ENCODE results near the gene PTPN6.

The PTPN6 gene

DNA sequence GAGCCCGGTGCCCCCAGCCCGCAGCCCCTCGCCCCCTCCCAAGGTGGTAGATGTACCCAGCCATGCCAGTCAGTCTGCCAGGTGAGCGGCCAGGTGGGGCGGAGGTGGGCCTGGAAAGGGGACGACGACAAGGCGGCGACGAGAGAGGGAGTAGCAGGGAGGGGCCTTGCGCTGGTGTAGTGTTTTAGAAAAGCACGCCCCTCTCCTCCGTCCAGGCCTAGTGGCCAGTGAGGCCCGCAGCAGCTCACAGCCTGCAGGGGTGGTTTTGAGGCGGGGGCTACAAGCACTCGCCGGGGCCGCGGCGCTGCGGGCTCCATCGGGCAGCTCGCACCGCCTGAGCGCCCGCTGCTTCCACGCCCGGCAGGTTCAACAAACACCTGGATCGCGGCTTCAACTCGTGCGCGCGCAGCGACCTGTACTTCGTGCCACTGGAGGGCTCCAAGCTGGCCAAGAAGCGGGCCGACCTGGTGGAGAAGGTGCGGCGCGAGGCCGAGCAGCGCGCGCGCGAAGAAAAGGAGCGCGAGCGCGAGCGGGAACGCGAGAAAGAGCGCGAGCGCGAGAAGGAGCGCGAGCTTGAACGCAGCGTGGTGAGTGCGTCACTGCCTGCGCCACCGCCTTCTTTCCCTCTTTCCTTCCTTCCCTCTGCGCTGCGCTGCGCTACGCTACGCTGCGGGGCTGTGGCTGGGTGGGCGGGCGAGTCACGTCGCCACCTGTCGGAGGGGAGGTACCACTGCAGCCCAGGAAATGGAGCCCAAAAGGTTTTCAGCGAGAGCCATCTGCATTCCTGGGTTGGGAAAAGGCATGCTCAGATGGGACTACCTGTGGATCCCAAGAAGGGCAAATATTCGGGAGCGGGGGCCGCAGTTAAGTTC is 13.4 kb upstream of the PTPN6 start:
- DNase-seq: peak; percentile 96

GRCh38 chr12:6938353-6939190 is 12.6 kb upstream of the PTPN6 start:
- DNase-seq: no peak
- in situ Hi-C loops (cut with MboI; ENCODE audit: low pct_unique_long_range_greater_than_20kb, low sequenced_read_pairs): no loop called here

More for the DNA sequence above, 13.4 kb upstream of the PTPN6 start:
- in situ Hi-C loops (cut with MboI; ENCODE audit: low pct_unique_long_range_greater_than_20kb, low sequenced_read_pairs): no loop called here

- in situ Hi-C loops (cut with MboI; ENCODE audit: low pct_unique_long_range_greater_than_20kb, low sequenced_read_pairs): no loop called here
- DNase-seq: no peak
These were observed 12.0 kb upstream of the PTPN6 start for GRCh38 chr12:6939191-6939540.

DNA sequence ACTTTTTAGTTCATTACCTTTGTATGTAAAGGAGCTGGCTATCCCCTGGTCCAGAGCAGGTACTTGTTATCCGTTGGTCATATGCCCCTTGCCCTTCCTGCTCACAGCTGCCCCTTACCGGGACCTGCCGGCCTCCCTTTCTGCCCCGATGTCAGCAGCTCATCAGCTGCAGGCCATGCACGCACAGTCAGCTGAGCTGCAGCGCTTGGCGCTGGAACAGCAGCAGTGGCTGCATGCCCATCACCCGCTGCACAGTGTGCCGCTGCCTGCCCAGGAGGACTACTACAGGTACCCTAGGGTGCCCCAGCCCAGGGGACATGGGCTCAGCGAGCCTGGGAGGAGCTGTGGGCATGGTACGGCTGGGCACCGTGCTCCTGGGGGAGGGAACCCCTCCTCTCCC is 9.9 kb upstream of the PTPN6 start:
- in situ Hi-C loops (cut with MboI; ENCODE audit: low pct_unique_long_range_greater_than_20kb, low sequenced_read_pairs): no loop called here
- DNase-seq: no peak

DNA sequence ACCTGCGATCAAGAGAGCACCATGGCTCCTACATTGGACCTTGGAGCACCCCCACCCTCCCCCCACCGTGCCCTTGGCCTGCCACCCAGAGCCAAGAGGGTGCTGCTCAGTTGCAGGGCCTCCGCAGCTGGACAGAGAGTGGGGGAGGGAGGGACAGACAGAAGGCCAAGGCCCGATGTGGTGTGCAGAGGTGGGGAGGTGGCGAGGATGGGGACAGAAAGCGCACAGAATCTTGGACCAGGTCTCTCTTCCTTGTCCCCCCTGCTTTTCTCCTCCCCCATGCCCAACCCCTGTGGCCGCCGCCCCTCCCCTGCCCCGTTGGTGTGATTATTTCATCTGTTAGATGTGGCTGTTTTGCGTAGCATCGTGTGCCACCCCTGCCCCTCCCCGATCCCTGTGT is 9.4 kb upstream of the PTPN6 start:
- in situ Hi-C loops (cut with MboI; ENCODE audit: low pct_unique_long_range_greater_than_20kb, low sequenced_read_pairs): no loop called here
- no peak for DNase-seq

- no peak for DNase-seq
- in situ Hi-C loops (cut with MboI; ENCODE audit: low pct_unique_long_range_greater_than_20kb, low sequenced_read_pairs): no loop called here
These were observed 8.9 kb upstream of the PTPN6 start for GRCh38 chr12:6942331-6942665.

GRCh38 chr12:6943389-6943721 is 7.8 kb upstream of the PTPN6 start:
- in situ Hi-C loops (cut with MboI; ENCODE audit: low pct_unique_long_range_greater_than_20kb, low sequenced_read_pairs): no loop called here

GRCh38 chr12:6943722-6944380 is 7.3 kb upstream of the PTPN6 start, which contains the start of the genes C12orf57 and RNU7-1:
Gene C12orf57, plus strand, starts transcription at chr12:6944022. Its CDS starts 100 bp downstream, at chr12:6944122.
Gene RNU7-1, plus strand, starts transcription at chr12:6943816.
- in situ Hi-C loops (cut with MboI; ENCODE audit: low pct_unique_long_range_greater_than_20kb, low sequenced_read_pairs): no loop called here
- peak; percentile 96 for DNase-seq

More at GRCh38 chr12:6943389-6943721, 7.8 kb upstream of the PTPN6 start:
- no peak for DNase-seq

GRCh38 chr12:6944381-6945186 is 6.6 kb upstream of the PTPN6 start:
- in situ Hi-C loops (cut with MboI; ENCODE audit: low pct_unique_long_range_greater_than_20kb, low sequenced_read_pairs): no loop called here
- peak; percentile 94 for DNase-seq

GRCh38 chr12:6945613-6946012 is 5.5 kb upstream of the PTPN6 start:
- in situ Hi-C loops (cut with MboI; ENCODE audit: low pct_unique_long_range_greater_than_20kb, low sequenced_read_pairs): no loop called here
- no peak for DNase-seq

- in situ Hi-C loops (cut with MboI; ENCODE audit: low pct_unique_long_range_greater_than_20kb, low sequenced_read_pairs): no loop called here
- peak; percentile 80 for DNase-seq
These were observed 4.9 kb upstream of the PTPN6 start for GRCh38 chr12:6946033-6946919.

DNA sequence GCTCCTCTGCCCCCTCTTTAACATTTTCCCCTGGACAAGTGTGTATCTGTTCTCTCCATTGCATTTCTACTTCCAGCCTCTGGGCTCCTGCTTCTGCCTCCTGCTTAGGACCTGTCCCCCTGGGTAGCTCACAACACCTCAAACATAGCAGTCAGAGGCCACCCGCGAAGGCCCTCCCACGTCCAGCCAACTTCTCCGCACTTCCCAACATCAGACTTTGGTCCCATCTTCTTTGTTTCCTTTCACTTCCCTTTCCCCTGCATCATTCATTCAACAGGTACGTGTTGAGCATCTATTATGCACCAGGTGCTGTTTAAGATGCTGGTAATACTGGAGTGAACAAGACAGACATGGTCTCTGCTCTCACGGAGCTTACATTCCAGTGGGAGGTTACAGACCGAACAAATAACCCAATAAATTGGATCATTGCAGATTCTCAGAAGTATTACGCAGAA is 4.2 kb upstream of the PTPN6 start:
- in situ Hi-C loops (cut with MboI; ENCODE audit: low pct_unique_long_range_greater_than_20kb, low sequenced_read_pairs): no loop called here
- DNase-seq: no peak

DNA sequence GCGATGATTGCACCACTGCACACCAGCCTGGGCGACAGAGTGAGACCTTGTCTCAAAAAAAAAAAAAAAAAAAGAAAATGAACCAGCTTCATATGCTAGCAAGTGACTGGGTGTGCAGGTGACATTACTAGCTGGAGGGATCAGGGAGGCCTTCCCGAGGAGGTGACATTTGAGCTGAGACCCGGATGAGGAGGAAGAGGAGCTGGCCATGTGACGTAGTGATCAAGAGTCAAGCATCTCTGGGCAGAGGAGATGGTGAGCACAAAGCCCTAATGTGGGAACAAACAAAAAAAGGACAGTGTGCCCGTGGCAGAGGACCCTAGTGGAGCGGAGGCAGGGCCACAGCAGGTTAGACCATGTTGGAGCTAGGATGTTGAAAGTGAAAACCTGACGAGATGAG is 3.5 kb upstream of the PTPN6 start:
- DNase-seq: no peak
- in situ Hi-C loops (cut with MboI; ENCODE audit: low pct_unique_long_range_greater_than_20kb, low sequenced_read_pairs): no loop called here

GRCh38 chr12:6948873-6949594 is 2.1 kb upstream of the PTPN6 start:
- DNase-seq: no peak
- in situ Hi-C loops (cut with MboI; ENCODE audit: low pct_unique_long_range_greater_than_20kb, low sequenced_read_pairs): no loop called here

DNA sequence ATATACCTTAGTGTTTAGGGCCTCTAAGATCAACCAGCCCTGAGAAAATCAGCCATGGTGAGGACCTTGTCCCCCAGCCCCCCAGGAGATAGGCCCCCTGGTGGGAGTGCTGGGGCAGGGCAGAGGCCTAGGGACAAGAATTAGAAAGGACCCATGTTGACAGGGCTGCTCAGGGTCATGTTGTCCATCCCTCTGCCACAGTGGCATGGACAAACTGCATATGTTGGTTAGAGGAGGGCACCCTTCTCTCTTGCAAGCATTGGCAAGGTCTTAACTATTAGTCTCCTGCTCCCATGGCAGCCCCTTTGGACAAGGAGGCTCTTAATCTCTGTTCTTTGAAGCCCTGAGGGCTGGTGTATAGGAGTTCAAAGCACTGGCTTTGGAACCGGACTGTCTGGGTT is 755 bp upstream of the PTPN6 start:
- DNase-seq: no peak
- in situ Hi-C loops (cut with MboI; ENCODE audit: low pct_unique_long_range_greater_than_20kb, low sequenced_read_pairs): no loop called here

GRCh38 chr12:6951551-6952120 is 480 bp downstream of the PTPN6 start:
- DNase-seq: no peak
- in situ Hi-C loops (cut with MboI; ENCODE audit: low pct_unique_long_range_greater_than_20kb, low sequenced_read_pairs): no loop called here

- in situ Hi-C loops (cut with MboI; ENCODE audit: low pct_unique_long_range_greater_than_20kb, low sequenced_read_pairs): no loop called here
- DNase-seq: no peak
These were observed 1.1 kb downstream of the PTPN6 start for GRCh38 chr12:6952121-6952862.

All from KBM-7 (cell line).